IMR-90 (cell line): ENCODE measurements around the gene ARID5A. TPM values are rescaled to one million over a fixed set of nuclear protein-coding genes. Genes with fewer than 3 reads are reported as not detected.

Experiments
- ATAC-seq: fragments of 200-7000 bp; cut with Tn5 transposase; 2 replicates; pipeline ENCODE4 v1.9.1; 2020; ENCODE audit warnings: low read depth, mild to moderate bottlenecking, moderate library complexity
- BruUV-seq: library from RNA; stranded (reverse); fragments of 400-500 nt; replicated peaks from 2 replicates; lab custom pipeline; 2021; lab: Mats Ljungman, UMichigan
- CTCF ChIA-PET: fragments of 300-600 bp; formaldehyde crosslinking; extraction: SDS; loops from one replicate; lab custom pipeline; 2021; ENCODE audit warnings: antibody characterized with exemption; lab: Yijun Ruan, JAX
- POLR2A ChIA-PET: fragments of 300-600 bp; sonication (Branson Sonifier 250); formaldehyde crosslinking; loops from one replicate; lab custom pipeline; 2022; ENCODE audit warnings: antibody characterized with exemption; ENCODE audit not compliant: unreplicated experiment; lab: Charles Lee
- DNase-seq: peaks from one replicate; pipeline ENCODE4 v3.0.0; 2013
- H2AFZ ChIP-seq: replicated peaks from 2 replicates; pipeline ENCODE3; 2013; ENCODE audit warnings: low read length, mild to moderate bottlenecking; ENCODE audit not compliant: poor library complexity
- H2AK5ac ChIP-seq: 2 replicates; pipeline ENCODE4 v1.6.1; 2013; ENCODE audit warnings: low read depth, low read length, inconsistent platforms
- H2AK9ac ChIP-seq: replicated peaks from 2 replicates; pipeline ENCODE3; 2013; ENCODE audit warnings: mild to moderate bottlenecking, low read depth, low read length, moderate library complexity; ENCODE audit not compliant: poor library complexity
- H2BK120ac ChIP-seq: 2 replicates; pipeline ENCODE4 v1.6.1; 2013; ENCODE audit warnings: low read depth, low read length, inconsistent platforms
- H2BK15ac ChIP-seq: 3 replicates; pipeline ENCODE4 v1.6.1; 2013; ENCODE audit warnings: low read depth, low read length, inconsistent platforms
- H2BK20ac ChIP-seq: 2 replicates; pipeline ENCODE4 v1.6.1; 2013; ENCODE audit warnings: low read depth, mild to moderate bottlenecking, inconsistent platforms, low read length, moderate library complexity
- H2BK5ac ChIP-seq: 2 replicates; pipeline ENCODE4 v1.6.1; 2013; ENCODE audit warnings: mild to moderate bottlenecking, low read depth, low read length, inconsistent platforms; ENCODE audit not compliant: poor library complexity, severe bottlenecking
- H3K14ac ChIP-seq: replicated peaks from 2 replicates; pipeline ENCODE4 v1.6.1; 2013; ENCODE audit warnings: low read depth, low read length, inconsistent platforms
- H3K18ac ChIP-seq: 2 replicates; pipeline ENCODE4 v1.6.1; 2013; ENCODE audit warnings: low read depth, low read length, control low read depth
- H3K23ac ChIP-seq: 2 replicates; pipeline ENCODE4 v1.6.1; 2013; ENCODE audit warnings: low read depth, low read length, inconsistent platforms
- H3K27ac ChIP-seq: 2 replicates; pipeline ENCODE4 v1.5.1; 2013; ENCODE audit warnings: mild to moderate bottlenecking, control low read depth, low read length; ENCODE audit not compliant: insufficient read depth
- H3K27me3 ChIP-seq: 2 replicates; pipeline ENCODE4 v1.6.1; 2013; ENCODE audit warnings: low read length; ENCODE audit not compliant: control insufficient read depth, insufficient read depth
- H3K36me3 ChIP-seq: 2 replicates; pipeline ENCODE4 v1.6.1; 2013; ENCODE audit warnings: low read length, mixed read lengths; ENCODE audit not compliant: control insufficient read depth, insufficient read depth
- H3K4ac ChIP-seq: 2 replicates; pipeline ENCODE4 v1.6.1; 2013; ENCODE audit warnings: low read depth, low read length, inconsistent platforms
- H3K4me1 ChIP-seq: 2 replicates; pipeline ENCODE4 v1.6.1; 2013; ENCODE audit warnings: low read length, mixed read lengths; ENCODE audit not compliant: control insufficient read depth, insufficient read depth
- H3K4me2 ChIP-seq: 2 replicates; pipeline ENCODE4 v1.6.1; 2013; ENCODE audit warnings: low read depth, mild to moderate bottlenecking, control low read depth, low read length, moderate library complexity
- H3K4me3 ChIP-seq: 2 replicates; pipeline ENCODE4 v1.5.1; 2013; ENCODE audit warnings: low read depth, mild to moderate bottlenecking, control low read depth, low read length, moderate library complexity; ENCODE audit not compliant: insufficient read depth
- H3K56ac ChIP-seq: 2 replicates; pipeline ENCODE4 v1.6.1; 2013; ENCODE audit warnings: low read length, inconsistent platforms; ENCODE audit not compliant: insufficient read depth; ENCODE audit errors: extremely low read depth
- H3K79me1 ChIP-seq, 2 experiments: 2 replicates each; pipeline ENCODE4 v1.6.1; 2013; ENCODE audit warnings: low read length in 2 of 2, inconsistent platforms in 1 of 2, low read depth in 1 of 2
- H3K9ac ChIP-seq: 2 replicates; pipeline ENCODE4 v1.6.1; 2013; ENCODE audit warnings: low read depth, low read length, control low read depth
- H3K9me1 ChIP-seq: 2 replicates; pipeline ENCODE4 v1.6.1; 2013; ENCODE audit warnings: low read length, inconsistent platforms; ENCODE audit not compliant: insufficient read depth
- H3K9me3 ChIP-seq: 2 replicates; pipeline ENCODE4 v1.6.1; 2013; ENCODE audit warnings: low read length; ENCODE audit not compliant: control insufficient read depth, insufficient read depth
- H4K20me1 ChIP-seq: 2 replicates; pipeline ENCODE4 v1.6.1; 2013; ENCODE audit warnings: low read length, inconsistent platforms; ENCODE audit not compliant: insufficient read depth
- H4K5ac ChIP-seq: 2 replicates; pipeline ENCODE4 v1.6.1; 2013; ENCODE audit warnings: mild to moderate bottlenecking, low read depth, low read length, control low read depth
- H4K8ac ChIP-seq, 2 experiments: 2 replicates each; pipeline ENCODE4 v1.6.1; 2013; ENCODE audit warnings: low read depth in 2 of 2, low read length in 2 of 2, control low read depth in 1 of 2, inconsistent platforms in 1 of 2
- H4K91ac ChIP-seq: 2 replicates; pipeline ENCODE4 v1.6.1; 2013; ENCODE audit warnings: low read depth, low read length, inconsistent platforms; ENCODE audit not compliant: insufficient read depth
- CEBPB ChIP-seq: IDR thresholded peaks from 2 replicates; pipeline ENCODE4 v1.6.1; 2012; ENCODE audit warnings: low read depth, low read length, improper control_type of control experiment
- CTCF ChIP-seq: conservative IDR thresholded peaks from 2 replicates; pipeline ENCODE4 v1.5.1; 2012; ENCODE audit warnings: mild to moderate bottlenecking, low read depth, low read length, improper control_type of control experiment
- FOS ChIP-seq: fragments of 150-350 bp; IDR thresholded peaks from 2 replicates; pipeline ENCODE4 v1.6.1; 2016; ENCODE audit warnings: low read depth, low read length
- MAFK ChIP-seq: IDR thresholded peaks from 2 replicates; pipeline ENCODE4 v1.6.1; 2012; ENCODE audit warnings: low read depth, low read length, improper control_type of control experiment
- MAZ ChIP-seq: IDR thresholded peaks from 2 replicates; pipeline ENCODE4 v1.6.1; 2012; ENCODE audit warnings: low read depth, mild to moderate bottlenecking, low read length, improper control_type of control experiment, moderate library complexity, borderline replicate concordance
- MXI1 ChIP-seq: IDR thresholded peaks from 2 replicates; pipeline ENCODE4 v1.6.1; 2012; ENCODE audit warnings: low read depth, mild to moderate bottlenecking, low read length, moderate library complexity, borderline replicate concordance
- POLR2A ChIP-seq: IDR thresholded peaks from 2 replicates; pipeline ENCODE4 v1.6.1; 2012; ENCODE audit warnings: mild to moderate bottlenecking, low read depth, low read length
- RAD21 ChIP-seq: IDR thresholded peaks from 2 replicates; pipeline ENCODE4 v1.6.1; 2012; ENCODE audit warnings: low read length, improper control_type of control experiment
- RCOR1 ChIP-seq: IDR thresholded peaks from 2 replicates; pipeline ENCODE4 v1.6.1; 2012; ENCODE audit warnings: mild to moderate bottlenecking, low read length, improper control_type of control experiment; ENCODE audit not compliant: insufficient replicate concordance
- RFX5 ChIP-seq: IDR thresholded peaks from 2 replicates; pipeline ENCODE4 v1.8.0; 2012; ENCODE audit warnings: low read depth, mild to moderate bottlenecking, low read length, moderate library complexity
- SMC3 ChIP-seq: fragments of 150-350 bp; IDR thresholded peaks from 2 replicates; pipeline ENCODE4 v1.6.1; 2016; ENCODE audit warnings: low read depth, mild to moderate bottlenecking, antibody characterized with exemption, low read length, moderate library complexity
- WGBS, 2 experiments: methylation state at CpG; one replicate each; pipeline versions ENCODE4 v1.1.5 to v1.1.7; 2013; ENCODE audit warnings: missing lambda C conversion rate in 2 of 2; ENCODE audit not compliant: insufficient read length in 1 of 2; ENCODE audit errors: extremely low coverage in 2 of 2; 5-methylcytosine and 5-hydroxymethylcytosine counted together
- dilution Hi-C: fragments of 300-500 bp; cut with HindIII; formaldehyde crosslinking; loops from one replicate; pipeline ENCODE4 v1.14.3; 2018; ENCODE audit warnings: low sequenced_read_pairs; ENCODE audit not compliant: unreplicated experiment
- in situ Hi-C: fragments of 300-500 bp; cut with MboI; formaldehyde crosslinking; loops from 3 replicates; pipeline ENCODE4 v1.14.3; 2019; ENCODE audit warnings: low sequenced_read_pairs, inconsistent platforms, mixed read lengths
- intact Hi-C: fragments of 100-400 bp; cut with micrococcal nuclease; formaldehyde crosslinking; loops from 2 replicates; pipeline ENCODE4 v1.10.0; 2022
- polyA plus RNA-seq, 3 experiments: library from polyadenylated mRNA; depleted of rRNA; stranded (reverse); fragments of >200 nt; gene quantifications; 2 replicates each; pipeline ENCODE4 v1.2.3, GENCODE V29; 2012; ENCODE audit warnings: low replicate concordance in 1 of 3
- total RNA-seq: library from RNA; depleted of rRNA; stranded (reverse); fragments of >200 nt; gene quantifications from 2 replicates; pipeline ENCODE4 v1.2.3, GENCODE V29; 2012
- TF ChIP-seq, protein P1 (sequence below): fragments of 150-350 bp; IDR thresholded peaks from 2 replicates; pipeline ENCODE4 v1.6.1; 2017; ENCODE audit warnings: mild to moderate bottlenecking, antibody characterized with exemption, low read length, low read depth

Gene ARID5A
- total and polyA plus RNA-seq, 2 of the 4 experiments (the other 2 are of a cell fraction), result 2.3 to 6.7 TPM

DNA sequence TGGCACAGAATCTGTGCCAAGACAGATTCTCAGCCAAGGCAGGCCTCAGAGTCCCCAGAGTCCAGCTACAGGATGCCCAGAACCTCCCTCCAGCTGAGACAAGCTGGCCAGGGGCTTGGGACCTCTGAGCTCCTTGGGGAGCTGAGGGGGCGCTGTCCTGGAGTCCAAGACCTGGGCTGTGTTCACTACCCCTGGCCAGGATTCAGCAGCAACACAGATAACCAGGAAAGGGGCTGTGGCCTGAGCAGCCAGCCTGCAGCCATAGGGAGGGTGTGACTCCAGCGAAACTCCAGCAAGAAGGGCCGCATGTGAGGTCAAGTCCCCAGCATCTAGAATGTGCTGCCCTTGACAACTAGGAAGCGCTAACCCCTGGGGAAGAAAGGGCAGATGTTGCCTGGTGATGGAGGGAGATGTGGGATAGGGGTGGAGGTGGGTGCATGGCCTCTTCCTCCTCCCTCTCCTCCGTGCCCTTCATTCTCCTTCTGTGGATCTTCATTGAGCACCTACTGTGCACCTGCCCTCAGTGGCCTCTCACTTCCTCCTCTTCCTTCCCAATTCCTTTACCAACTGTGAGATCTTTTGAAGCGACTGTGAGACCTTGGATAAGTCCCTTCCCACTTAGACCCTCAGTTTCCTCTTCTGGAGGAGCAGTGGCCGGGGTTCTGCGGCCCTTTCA lies 7.7 kb upstream of the ARID5A start (continued):
- no peak for TF ChIP-seq RFX5

GRCh38 chr2:96529376-96530143 lies 7.0 kb upstream of the ARID5A start:
- H3K18ac ChIP-seq, result no peak overlapping the region
- H3K79me1 ChIP-seq, result no peaks in the 10 kb centered on the region; a peak in 1 of 4 replicates
- 0 out of 2 replicates have a peak overlapping the region, but pooled peaks have one; percentile 2 for H2BK120ac ChIP-seq
- no peak overlapping the region for H4K8ac ChIP-seq
- no peak overlapping the region for H3K4me3 ChIP-seq
- peaks cover 11% of the 10 kb centered on the region for H3K27me3 ChIP-seq
- in situ Hi-C loops (no loop called here), intact Hi-C loops (no loop called here), dilution Hi-C loops (no loop called here)
- no peak overlapping the region for H3K56ac ChIP-seq
- peaks cover 14% of the 10 kb centered on the region for H3K9me1 ChIP-seq
- no peak overlapping the region for H3K27ac ChIP-seq
- no peak overlapping the region; the same call in 1 of the 2 replicates for H2BK20ac ChIP-seq
- CTCF ChIA-PET, result no interaction called here
- H3K36me3 ChIP-seq, result no peaks in the 10 kb centered on the region
- POLR2A ChIA-PET, result interaction anchor here (0.6 kb wide), 1 partner anchor 199 kb away, joined by 12 read pairs; no protein-coding TSS in a partner anchor
- no peaks in the 10 kb centered on the region for H3K9me3 ChIP-seq
- ATAC-seq (no peak), DNase-seq (no peak)
- 100% methylated on average over 3 of the region's 9 CpGs; no CpG with 5 or more reads in 1 of the 2 experiments for WGBS, 2 experiments
- H4K91ac ChIP-seq, result no peak overlapping the region
- peak overlapping the region; percentile 47 for H2AK5ac ChIP-seq
- TF ChIP-seq MXI1, result no peak
- no peak for TF ChIP-seq MAFK
- no peak for TF ChIP-seq MAZ
- TF ChIP-seq, protein P1, sequence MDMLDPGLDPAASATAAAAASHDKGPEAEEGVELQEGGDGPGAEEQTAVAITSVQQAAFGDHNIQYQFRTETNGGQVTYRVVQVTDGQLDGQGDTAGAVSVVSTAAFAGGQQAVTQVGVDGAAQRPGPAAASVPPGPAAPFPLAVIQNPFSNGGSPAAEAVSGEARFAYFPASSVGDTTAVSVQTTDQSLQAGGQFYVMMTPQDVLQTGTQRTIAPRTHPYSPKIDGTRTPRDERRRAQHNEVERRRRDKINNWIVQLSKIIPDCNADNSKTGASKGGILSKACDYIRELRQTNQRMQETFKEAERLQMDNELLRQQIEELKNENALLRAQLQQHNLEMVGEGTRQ, result no peak
- no peak for TF ChIP-seq CTCF
- TF ChIP-seq CEBPB, result no peak
- TF ChIP-seq RAD21, result no peak
- no peak for TF ChIP-seq SMC3
- TF ChIP-seq POLR2A, result no peak
- TF ChIP-seq FOS, result no peak
- TF ChIP-seq RCOR1, result no peak
- BruUV-seq, result no TSS peak
- no peak overlapping the region for H3K4ac ChIP-seq
- H3K14ac ChIP-seq, result no peak overlapping the region
- H4K5ac ChIP-seq, result no peak overlapping the region
- no peak overlapping the region for H3K23ac ChIP-seq
- H3K4me2 ChIP-seq, result no peak overlapping the region
- no peak overlapping the region for H3K9ac ChIP-seq
- H4K20me1 ChIP-seq, result no peaks in the 10 kb centered on the region
- H2BK15ac ChIP-seq, result no peak overlapping the region
- no peak overlapping the region for H2BK5ac ChIP-seq
- H3K4me1 ChIP-seq, result peaks cover 41% of the 10 kb centered on the region
- no peak overlapping the region for H2AK9ac ChIP-seq
- no peak overlapping the region for H2AFZ ChIP-seq
